Stimulated activated CD8-positive, alpha-beta memory T cell treated with anti-CD3 and anti-CD28 coated beads, Interleukin-4, amount 100 ng/mL, for 24 hours (primary cell): ENCODE results near the gene CDH4.

Experiments used
- DNase-seq: peaks from one replicate; pipeline ENCODE4 v3.0.0-alpha.2; 2020; ENCODE audit warnings: low read depth

The CDH4 gene

GRCh38 chr20:61328911-61329558 is 77.0 kb downstream of the CDH4 start:
- no peak for DNase-seq

DNA sequence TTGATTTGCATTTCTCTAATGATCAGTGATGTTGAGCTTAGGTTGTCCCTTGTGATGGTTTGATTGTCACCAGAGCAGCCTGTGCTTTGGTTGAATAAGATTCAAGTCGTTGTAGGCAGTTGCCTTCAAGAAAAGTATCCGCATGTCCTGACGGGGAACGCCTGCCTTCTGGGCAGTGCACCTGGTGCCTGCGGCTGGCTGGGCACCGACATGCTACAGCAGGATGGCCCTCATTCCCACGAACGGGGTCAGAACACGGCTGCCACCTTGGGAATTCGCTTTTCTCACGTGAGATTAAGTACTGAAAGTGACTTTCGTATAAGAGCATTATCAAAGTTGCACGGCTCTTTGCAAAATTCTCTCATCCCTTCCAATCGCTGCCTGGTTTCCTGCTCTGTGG is 78.4 kb downstream of the CDH4 start:
- no peak for DNase-seq

DNA sequence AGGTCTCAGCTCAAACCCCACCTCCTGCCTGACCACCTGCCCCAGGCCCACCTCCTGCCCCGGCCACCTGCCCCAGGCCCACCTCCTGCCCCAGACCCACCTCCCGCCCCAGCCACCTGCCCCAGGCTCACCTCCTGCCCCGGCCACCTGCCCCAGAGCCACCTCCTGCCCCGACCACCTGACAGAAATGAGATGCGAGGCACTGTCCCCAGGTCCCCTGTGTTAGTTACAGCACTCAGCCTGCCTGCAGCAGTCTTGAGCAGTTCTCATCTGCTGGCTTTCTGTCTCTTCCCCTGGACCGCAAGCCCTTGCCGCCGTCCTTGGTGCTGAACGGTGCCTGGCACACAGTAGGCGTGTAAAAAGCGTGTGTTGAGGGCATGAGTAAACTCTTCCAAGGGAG is 79.5 kb downstream of the CDH4 start:
- no peak for DNase-seq

DNA sequence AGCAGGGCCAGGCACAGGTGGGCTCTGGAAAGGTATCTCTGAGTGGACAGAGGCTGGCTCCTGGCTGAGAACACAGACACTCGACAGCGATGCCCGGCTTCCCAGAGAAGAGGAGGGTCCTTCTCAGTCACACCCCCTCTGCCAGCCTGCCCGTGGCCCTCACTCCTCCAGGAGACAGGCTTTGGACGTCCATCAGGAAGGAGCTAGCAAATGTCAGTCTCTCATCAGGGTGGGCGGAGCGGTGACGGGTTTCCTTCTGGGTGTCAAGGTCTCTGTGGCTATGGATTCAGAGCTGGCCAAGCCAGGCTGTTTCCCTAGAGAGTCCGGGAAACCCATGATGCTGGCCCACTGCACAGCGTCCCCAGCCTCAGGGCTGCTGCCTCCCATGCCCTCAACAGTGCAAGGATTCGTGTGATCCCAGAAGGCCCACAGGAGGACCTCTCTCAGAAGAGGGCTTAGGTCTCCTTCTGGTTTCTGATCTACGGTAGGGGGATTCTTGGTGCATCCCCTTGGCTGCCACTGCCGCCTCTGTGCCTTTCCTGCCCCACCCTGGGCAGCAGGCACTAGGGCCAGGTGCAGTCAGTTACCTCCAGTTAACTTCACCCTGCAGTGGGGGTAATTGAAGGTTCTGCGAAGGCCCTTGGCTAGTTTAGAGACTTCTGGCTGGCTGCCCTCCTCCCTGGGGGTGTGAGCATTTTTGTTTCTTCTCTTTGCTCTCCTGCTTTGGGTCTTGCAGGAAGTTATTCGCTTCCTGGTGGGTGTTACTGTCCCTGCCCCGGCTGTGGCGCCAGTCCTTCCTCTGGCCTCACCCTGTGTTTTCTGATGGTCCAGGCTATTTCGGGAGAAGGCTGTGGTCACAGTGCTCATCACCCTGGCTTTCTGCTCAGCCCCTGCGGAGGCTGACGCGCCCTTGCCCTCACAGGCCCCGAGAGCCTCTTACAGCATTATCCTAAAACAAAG is 80.2 kb downstream of the CDH4 start:
- no peak for DNase-seq

GRCh38 chr20:61333484-61334108 is 81.5 kb downstream of the CDH4 start:
- DNase-seq = no peak

- no peak for DNase-seq
Observed at GRCh38 chr20:61340157-61340556, 88.1 kb downstream of the CDH4 start.

DNA sequence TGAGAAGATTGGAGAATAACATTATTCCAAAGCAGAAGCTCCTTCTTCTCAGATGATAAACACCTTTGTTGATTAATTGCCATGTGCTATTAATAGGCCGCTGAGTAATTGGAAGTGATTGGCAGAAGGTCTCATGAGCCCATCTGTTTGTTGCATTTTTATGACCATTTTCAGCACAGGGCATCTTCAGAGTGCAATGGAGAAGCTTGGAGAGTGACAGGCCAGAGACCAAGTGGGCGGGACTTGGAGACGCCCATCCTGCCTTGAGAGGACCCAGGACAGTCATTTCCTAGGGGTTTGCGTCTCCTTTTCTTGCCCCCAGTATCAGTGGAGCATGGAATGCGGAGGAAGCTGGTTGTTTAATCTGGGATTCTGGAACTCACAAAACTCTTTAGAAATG is 89.5 kb downstream of the CDH4 start:
- DNase-seq = no peak

- DNase-seq = no peak
Observed at GRCh38 chr20:61343934-61344333, 91.9 kb downstream of the CDH4 start.

- DNase-seq = no peak
Observed at GRCh38 chr20:61345656-61346055, 93.6 kb downstream of the CDH4 start.

DNA sequence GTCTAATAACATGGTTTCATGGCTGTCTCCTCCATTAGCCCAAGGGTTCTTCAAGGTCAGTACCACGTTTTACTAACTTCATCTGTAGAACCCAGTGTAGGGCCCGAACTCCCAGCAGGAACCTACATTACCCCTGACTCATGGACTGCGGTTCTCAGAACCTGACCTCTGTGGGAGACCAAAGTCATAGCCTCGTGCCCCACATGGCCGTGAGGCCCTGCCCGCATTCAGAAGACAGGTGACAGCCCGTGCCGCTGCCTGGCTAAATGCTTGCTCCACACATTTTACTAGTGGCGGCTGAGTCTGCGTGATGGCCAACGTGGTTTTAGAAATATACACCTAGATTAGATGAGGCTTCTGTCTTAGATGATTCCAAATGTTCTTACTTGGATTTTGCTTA is 94.9 kb downstream of the CDH4 start:
- no peak for DNase-seq

- no peak for DNase-seq
Observed at GRCh38 chr20:61347443-61347842, 95.4 kb downstream of the CDH4 start.

DNA sequence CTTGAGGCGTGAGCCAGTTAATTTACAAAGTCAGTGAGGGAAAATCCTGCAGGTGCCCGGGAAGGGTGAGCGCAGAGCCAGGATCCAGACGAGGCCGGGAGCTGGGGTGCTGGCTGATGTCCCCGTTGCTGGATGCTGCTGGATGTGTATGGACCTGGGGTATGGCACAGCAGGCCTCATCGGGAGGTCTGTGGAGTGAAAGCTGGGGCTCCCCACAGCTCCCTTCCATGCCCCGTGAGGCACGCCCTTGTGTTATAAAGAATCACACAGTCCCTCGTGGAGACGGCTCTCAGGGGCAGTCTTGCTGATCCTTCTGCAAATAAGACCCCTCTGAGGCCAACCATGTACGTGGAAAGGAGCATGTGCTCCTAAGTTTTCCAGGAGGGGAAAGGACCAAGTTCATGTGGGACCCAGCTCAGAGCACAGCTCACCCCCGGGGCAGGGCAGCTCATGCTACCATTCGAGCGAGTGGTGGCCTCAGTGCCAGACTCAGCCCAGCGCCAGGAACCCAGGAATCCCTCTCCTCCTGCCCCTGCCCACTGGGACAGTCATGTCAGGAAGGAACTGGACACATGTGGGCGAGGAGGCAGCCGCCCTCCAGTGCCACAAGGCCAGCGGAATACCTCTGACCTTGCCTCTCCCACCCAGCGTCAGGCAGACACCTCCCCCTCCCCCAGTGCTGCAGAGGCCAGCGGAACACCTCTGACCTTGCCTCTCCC is 97.5 kb downstream of the CDH4 start:
- DNase-seq = no peak

DNA sequence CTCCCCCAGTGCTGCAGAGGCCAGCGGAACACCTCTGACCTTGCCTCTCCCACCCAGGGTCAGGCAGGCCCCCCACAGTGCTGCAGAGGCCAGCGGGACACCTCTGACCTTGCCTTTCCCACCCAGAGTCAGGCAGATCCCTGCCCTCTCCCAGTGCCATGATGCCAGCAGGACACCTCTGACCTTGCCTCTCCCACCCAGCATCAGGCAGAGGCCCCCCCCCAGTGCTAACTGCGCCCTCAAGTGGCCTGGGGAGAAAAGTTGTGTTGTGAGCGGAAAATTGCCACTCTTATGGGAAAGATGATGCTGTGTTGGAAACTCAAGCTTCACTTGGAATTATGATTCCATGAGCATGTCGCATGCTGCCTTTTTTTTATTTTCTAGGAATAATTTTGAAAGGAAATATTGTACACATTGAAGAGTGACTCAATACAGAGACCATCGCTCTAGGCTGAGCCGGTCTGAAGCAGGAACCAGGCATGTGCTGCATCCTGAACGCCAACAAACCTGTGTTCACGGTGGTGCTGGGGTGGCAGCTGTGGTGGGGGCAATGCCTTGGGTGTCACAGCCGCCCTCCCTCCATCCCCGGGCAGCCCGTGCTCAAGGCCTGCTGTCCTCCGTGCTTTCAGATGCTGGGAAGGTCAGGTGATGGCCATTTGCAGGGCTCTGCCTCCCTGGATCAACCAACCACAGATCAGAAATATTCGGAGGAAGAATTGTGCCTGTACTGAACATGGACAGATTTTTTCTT is 98.6 kb downstream of the CDH4 start:
- DNase-seq = no peak

DNA sequence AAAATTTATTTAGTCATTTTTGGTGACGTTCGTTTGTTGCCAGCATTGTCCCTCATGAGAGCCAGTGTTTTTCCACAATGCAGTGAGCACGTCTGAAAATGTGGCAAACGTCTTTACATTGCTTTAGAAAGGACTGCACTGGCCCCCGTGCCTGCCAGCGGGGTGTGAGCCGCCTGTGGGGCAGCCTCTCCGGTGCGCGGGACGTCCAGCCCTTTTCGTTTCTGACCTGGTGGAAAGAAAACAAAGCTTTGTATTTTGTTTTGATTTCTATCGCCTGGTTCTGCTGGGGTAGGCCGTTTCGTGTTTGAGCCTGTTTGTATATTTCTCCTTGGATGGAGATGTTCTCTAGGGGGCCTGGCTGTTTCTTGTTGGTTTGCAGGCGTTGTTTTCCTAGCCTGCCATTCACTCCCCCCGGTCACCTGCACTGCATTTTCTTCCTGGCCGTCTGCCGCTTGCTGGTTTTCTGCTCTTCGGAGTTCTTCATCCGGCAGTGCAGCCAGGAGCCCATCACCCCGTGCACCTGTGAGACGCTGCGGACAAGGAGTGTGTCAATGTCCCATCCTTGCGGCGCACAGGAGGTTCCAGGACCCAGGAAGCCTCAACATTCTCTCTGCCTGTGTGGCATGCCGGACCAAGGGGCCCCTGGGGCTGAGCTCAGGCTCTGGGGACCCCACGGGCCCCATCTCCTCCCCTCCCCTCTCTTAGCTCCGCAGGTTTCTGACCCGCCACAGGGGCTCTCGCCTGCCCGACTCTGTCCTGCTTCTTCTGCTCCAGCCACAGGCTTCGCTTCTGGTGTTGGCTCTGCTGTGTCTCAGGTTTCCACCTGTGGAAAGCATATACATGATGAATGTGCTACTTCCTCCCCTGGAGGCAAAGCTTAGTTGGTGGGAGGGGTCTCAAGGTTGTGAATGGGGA is 100.5 kb downstream of the CDH4 start:
- DNase-seq = no peak

DNA sequence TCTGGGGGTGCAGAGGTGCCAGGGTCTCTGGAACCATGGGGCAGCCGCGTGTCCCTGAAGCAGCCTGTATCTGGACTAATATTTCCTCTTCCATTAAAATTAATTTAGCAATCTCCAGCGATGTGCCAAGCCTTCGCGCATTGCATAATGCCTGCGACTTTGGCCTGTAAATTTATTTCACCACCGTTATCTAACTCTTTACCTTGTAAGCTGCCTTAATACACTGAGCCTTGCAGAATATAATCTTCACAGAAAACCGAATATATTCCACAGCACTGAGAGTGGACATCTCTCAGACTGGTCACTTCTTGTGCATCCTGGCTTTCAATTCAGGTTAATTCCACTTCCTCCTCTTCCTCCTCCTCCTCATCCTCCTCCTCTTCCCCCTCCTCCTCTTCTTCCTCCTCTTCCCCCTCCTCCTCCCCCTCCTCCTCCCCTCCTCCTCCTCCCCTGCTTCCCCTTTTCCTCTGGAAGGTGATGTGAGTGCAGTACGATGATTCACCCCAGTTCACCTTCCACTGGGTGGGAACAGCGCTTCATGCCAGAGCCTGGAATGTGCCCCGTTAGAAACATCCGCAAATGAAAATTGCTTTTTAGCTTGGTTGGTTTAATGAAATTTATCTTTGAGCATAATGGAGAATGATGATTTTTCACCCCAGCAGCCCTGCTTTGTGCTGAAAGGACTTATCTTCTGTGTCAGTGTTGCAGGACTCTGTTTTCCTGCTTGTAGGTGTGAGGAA is 101.4 kb downstream of the CDH4 start:
- DNase-seq = no peak

DNA sequence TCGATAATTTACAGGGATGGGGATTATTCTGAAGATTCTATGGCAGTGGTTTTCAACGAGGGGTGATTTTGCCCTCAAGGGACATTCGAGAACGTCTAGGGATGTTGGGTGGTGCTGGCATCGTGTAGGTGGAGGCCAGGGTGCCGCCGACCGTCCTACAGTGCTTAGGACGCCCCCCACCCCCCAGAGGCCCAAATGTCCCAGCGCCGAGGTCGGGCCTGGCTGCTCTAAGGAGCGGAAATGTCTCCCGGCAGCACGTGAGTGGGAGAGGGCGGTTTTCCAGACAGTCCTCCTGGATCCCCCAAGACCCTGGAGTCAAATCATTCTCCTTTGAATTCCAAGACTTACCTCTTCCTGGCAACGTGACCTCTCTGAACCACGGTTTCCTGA is 101.9 kb downstream of the CDH4 start:
- DNase-seq = no peak

DNA sequence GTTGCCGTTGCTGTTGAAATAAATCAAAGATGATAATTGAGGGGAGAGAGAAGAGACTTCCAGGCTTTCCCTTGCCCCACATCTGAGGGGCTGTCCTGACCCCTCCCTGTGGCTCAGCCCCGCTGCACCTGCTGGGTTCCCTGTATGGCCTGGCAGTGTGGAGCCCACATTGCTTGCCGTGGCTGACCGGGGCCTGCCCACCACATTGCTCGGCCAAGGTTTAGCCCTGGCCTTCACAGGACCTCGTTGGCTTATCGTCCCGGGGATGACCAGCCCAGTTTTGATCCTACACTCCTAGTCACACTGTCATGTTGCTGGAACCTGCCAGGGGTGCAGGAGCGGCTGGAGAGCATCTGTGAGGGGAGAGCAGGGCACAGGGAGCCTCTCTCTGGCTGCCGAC is 102.4 kb downstream of the CDH4 start:
- DNase-seq = no peak

DNA sequence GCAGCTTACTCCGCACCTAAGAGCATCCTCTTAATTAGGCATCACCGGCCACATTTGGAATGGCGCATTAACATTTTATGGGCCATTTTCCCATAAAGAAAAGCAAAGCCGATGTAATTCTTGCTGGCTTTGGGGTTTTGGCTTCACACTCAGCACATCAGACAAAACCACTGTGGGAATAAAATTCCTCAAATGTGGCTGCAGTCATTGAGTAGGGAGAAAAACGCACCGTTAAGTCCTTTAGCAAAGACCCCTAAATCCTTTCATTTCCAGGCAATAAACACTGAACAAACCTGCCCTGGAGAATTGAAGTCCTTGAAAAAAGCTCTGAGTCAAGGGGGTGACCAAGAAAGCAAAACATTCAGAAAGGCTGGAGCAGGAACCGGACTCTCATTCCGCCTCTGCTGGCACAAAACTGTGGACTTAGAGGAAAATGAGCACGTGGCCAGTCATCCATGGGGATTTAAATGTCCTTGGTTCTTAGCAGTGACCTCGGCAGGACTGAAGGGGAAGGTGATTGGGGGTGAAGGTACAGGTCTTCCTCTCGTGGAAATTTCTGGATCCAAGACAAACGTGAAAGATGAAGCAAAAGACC is 102.9 kb downstream of the CDH4 start:
- no peak for DNase-seq

DNA sequence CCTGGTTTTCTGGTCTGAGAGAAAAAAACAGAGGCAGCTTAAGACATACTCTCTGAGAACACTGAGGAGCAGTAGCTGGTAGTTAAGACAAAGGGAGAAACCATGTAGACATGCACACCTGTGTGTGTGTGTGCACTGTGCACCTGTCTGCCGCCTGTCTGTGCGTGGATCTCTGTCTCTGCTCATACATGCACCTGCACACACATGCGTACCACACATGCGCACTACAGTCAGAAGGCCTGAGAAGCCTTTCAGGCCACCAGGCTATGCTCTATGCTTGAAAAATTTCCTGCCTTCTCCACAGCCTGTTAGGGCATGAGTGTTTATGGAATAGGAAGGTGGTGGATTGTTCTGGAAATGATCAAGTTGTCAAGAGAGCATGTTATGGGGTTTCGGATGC is 103.5 kb downstream of the CDH4 start:
- no peak for DNase-seq

DNA sequence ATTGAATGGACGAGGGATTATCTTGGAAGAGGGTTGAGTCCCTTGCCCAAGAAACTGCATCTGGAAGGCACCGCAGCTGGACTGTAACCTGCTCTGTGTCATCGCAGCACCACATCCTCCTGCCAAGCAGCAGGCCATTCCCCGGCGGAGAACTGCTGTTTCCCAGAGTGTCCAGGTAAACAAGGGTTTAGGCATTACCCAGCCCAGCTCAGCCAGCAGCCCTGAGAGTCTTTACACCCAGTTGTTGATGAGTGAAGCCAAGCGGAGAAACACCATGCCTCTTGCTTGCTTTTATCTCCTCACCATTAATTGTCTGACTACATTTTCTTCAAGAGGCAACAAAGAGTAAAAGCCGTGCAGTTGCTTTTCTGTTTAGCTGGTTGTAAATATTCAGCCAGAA is 104.1 kb downstream of the CDH4 start:
- no peak for DNase-seq
